ENCODE measurements around the gene MYCBP2. TPM values are rescaled to one million over a fixed set of nuclear protein-coding genes. Genes with fewer than 3 reads are reported as not detected.
"Not testable (repeated sequence)": the region's sequence is repeated elsewhere in the genome, so short reads cannot be mapped to it uniquely, and the experiment has no call there.

The MYCBP2 gene
- total and polyA plus RNA-seq, 8 donors = 70.4 to 105 (median 79.1) TPM

DNA sequence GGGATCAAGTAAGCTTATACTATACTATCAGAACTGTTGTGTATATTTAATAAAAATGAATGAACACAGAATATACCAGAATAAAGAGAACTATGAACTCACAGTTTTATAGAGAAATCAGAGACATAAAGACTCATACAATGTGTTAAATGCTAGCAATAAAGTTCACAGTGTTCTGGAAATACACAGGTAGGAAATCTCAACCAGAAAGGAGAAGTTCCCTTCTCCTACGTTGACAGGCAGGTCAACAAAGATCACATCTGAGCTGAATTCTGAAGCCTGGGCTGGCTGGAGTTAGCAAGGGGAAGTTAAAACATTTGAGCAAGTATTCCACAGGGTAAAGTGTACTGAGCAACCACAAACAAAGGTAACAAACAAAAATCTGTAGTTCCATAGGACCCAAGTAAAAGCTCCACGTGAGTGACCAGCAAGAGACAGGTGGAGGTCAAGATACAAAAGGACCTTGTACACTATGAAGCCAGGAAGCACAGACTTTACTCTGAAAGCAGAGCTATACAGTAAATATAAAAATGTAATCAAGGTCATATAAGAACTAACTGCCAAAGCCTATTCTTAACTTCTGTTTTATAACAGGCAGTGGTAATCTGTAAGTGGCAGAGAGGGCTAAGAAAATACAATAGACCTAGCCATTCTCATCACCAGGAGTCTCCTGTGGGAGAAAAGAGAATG lies 312.9 kb downstream of the MYCBP2 start:
- H3K4me3 ChIP-seq = no peak overlapping the region
- ATAC-seq = no peak
- H3K36me3 ChIP-seq = peaks cover 0 to 97% of the 10 kb centered on the region in 2 donors
- H3K4me1 ChIP-seq = peaks cover 6 to 31% of the 10 kb centered on the region in 2 donors
- H3K27me3 ChIP-seq = no peaks in the 10 kb centered on the region
- TF ChIP-seq, protein P1, sequence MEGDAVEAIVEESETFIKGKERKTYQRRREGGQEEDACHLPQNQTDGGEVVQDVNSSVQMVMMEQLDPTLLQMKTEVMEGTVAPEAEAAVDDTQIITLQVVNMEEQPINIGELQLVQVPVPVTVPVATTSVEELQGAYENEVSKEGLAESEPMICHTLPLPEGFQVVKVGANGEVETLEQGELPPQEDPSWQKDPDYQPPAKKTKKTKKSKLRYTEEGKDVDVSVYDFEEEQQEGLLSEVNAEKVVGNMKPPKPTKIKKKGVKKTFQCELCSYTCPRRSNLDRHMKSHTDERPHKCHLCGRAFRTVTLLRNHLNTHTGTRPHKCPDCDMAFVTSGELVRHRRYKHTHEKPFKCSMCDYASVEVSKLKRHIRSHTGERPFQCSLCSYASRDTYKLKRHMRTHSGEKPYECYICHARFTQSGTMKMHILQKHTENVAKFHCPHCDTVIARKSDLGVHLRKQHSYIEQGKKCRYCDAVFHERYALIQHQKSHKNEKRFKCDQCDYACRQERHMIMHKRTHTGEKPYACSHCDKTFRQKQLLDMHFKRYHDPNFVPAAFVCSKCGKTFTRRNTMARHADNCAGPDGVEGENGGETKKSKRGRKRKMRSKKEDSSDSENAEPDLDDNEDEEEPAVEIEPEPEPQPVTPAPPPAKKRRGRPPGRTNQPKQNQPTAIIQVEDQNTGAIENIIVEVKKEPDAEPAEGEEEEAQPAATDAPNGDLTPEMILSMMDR (IDR thresholded peaks at IDR 0.05) = no peak
- DNase-seq = no peak
- intact Hi-C loops (cut with DNase I) = no loop called here
- no peaks in the 10 kb centered on the region for H3K9me3 ChIP-seq
- H3K27ac ChIP-seq = peak overlapping the region in 1 of 2 donors; percentile 20

DNA sequence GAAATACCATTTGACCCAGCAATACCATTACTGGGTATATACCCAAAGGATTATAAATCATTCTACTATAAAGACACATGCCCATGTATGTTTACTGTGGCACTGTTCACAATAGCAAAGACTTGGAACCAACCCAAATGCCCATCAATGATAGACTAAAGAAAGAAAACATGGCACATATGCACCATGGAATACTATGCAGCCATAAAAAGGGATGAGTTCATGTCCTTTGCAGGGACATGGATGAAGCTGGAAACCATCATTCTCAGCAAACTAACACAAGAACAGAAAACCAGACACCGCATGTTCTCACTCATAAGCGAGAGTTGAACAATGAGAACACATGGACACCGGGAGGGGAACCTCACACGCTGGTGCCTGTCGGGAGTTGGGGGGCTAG lies 317.2 kb downstream of the MYCBP2 start:
- ATAC-seq; intact Hi-C loops (cut with DNase I); H3K4me3 ChIP-seq; H3K9me3 ChIP-seq; DNase-seq; H3K27me3 ChIP-seq; H3K27ac ChIP-seq: not testable (repeated sequence)
- H3K4me1 ChIP-seq = peaks cover 0 to 15% of the 10 kb centered on the region in 2 donors
- peaks cover 0 to 77% of the 10 kb centered on the region in 2 donors for H3K36me3 ChIP-seq

DNA sequence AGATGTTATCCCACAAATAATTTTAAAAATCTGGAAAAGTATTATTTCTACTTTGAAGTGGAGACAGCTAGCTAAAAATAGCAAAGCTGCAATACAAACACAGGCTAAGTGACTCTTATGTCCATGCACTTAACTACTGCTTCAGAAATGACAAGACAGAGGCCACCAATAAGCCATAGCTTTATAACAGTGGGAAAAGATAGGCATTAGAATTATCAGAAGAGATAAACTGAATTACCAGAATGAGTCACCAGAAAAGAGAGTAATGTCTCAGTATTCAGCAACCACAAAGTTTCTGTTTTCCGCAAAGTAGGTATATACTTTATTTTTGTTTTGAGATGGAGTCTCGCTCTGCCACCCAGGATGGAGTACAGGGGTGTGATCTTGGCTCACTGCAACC lies 317.9 kb downstream of the MYCBP2 start:
- H3K4me3 ChIP-seq = no peak overlapping the region
- H3K36me3 ChIP-seq = peaks cover 0 to 71% of the 10 kb centered on the region in 2 donors
- no peaks in the 10 kb centered on the region for H3K9me3 ChIP-seq
- peaks cover 0 to 15% of the 10 kb centered on the region in 2 donors for H3K4me1 ChIP-seq
- ATAC-seq = peak; percentile 79
- intact Hi-C loops (cut with DNase I) = no loop called here
- H3K27ac ChIP-seq = no peak overlapping the region
- TF ChIP-seq, protein P1 (IDR thresholded peaks at IDR 0.05) = no peak
- no peaks in the 10 kb centered on the region for H3K27me3 ChIP-seq
- DNase-seq = no peak

DNA sequence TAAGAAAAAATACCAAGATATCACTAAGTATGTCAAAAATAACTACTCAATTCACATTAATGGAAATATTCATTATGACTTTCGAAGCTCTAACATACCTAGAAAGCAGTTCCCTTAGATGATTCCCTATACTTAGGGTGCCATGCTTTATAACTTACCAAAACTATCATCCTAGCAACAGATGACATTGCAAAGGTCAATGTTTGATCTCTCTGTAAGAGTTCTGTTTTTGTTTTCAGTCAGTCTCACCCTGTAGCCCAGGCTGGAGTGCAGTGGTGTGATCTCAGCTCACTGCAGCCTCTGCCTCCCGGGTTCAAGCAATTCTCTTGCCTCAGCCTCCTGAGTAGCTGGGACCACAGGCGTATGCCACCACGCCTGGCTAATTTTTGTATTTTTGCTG lies 318.6 kb downstream of the MYCBP2 start:
- Histone ChIP-seq H3K4me1 (peaks cover 0 to 15% of the 10 kb centered on the region in 2 donors), H3K36me3 (peaks cover 0 to 69% of the 10 kb centered on the region in 2 donors)
- H3K27me3 ChIP-seq; DNase-seq; H3K4me3 ChIP-seq; H3K27ac ChIP-seq; intact Hi-C loops (cut with DNase I); H3K9me3 ChIP-seq: not testable (repeated sequence)
- peak; percentile 46 for ATAC-seq

DNA sequence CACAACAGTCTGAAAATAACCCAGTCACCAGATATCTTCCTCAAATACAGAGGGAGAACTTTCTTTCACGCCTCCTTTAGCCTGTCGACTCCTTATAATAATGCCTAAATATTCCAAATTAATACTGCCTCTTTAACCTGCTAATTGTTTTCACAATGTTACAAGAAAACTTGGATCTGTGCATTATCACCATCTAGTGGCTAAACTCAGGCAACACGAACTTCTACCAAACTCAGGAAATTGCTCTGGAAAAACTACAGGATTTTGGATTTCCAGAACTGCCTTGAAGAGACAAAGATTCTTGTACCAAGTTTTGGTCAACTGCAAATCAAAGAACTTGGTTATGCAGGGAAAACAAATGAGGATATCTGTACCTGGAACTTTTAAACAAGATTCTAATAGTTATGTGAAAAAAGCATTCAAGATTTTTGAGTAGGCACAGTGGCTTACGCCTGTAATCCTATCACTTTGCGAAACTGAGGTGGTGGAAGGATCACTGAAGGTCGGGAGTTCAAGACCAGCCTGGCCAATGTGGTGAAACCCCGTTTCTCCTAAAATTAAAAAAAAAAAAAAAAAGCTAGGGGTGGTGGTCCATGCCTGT lies 324.2 kb downstream of the MYCBP2 start:
- Histone ChIP-seq H3K36me3 (peaks cover 0 to 50% of the 10 kb centered on the region in 2 donors), H3K9me3 (no peaks in the 10 kb centered on the region), H3K27ac (peak overlapping the region in 1 of 2 donors; percentile 46), H3K4me3 (no peak overlapping the region), H3K4me1 (peaks cover 0 to 31% of the 10 kb centered on the region in 2 donors), H3K27me3 (no peaks in the 10 kb centered on the region)
- ATAC-seq = peak; percentile 83
- TF ChIP-seq, protein P1 (IDR thresholded peaks at IDR 0.05) = peak in 1 of 2 donors; percentile 40
- no peak for DNase-seq
- intact Hi-C loops (cut with DNase I) = no loop called here

DNA sequence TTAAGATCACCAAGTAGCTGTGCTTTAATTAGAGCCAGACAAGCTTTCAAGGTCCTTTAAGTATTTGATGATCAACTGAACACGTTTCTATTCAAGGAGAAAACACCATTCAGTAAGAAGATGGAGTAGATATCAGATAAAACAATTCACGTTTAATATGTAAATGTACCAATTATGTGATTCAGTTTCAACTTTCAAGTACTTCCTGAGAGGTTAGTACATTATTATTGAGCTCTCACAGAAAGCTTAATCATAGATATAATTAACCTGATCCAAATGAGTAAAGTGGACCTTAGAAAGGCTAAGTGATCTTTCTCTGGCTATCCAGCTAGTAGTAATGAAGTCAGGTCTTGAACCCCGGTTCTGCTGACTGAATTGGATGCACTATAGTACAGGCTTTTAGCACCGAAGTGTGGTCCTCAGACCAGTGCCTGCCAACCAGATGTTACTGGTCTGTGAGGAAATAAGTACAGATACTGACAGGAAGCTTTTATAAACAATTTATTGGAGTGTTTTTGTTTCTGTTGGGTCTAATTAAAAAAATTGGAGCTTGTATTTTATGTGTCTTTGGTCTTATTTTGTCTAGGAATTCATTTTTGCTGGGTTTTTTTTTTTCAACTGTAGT lies 324.8 kb downstream of the MYCBP2 start:
- Histone ChIP-seq H3K27me3 (no peaks in the 10 kb centered on the region), H3K27ac (peak overlapping the region in 1 of 2 donors; percentile 46), H3K4me1 (peaks cover 0 to 31% of the 10 kb centered on the region in 2 donors), H3K36me3 (peaks cover 0 to 47% of the 10 kb centered on the region in 2 donors), H3K4me3 (no peak overlapping the region), H3K9me3 (no peaks in the 10 kb centered on the region)
- TF ChIP-seq, protein P1 (IDR thresholded peaks at IDR 0.05) = no peak
- peak; percentile 47 for ATAC-seq
- intact Hi-C loops (cut with DNase I) = no loop called here
- no peak for DNase-seq
